ENCODE data around the gene CRACR2A.

Gene CRACR2A, protein sequence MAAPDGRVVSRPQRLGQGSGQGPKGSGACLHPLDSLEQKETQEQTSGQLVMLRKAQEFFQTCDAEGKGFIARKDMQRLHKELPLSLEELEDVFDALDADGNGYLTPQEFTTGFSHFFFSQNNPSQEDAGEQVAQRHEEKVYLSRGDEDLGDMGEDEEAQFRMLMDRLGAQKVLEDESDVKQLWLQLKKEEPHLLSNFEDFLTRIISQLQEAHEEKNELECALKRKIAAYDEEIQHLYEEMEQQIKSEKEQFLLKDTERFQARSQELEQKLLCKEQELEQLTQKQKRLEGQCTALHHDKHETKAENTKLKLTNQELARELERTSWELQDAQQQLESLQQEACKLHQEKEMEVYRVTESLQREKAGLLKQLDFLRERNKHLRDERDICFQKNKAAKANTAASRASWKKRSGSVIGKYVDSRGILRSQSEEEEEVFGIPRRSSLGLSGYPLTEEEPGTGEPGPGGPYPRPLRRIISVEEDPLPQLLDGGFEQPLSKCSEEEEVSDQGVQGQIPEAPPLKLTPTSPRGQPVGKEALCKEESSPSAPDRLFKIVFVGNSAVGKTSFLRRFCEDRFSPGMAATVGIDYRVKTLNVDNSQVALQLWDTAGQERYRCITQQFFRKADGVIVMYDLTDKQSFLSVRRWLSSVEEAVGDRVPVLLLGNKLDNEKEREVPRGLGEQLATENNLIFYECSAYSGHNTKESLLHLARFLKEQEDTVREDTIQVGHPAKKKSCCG

DNA sequence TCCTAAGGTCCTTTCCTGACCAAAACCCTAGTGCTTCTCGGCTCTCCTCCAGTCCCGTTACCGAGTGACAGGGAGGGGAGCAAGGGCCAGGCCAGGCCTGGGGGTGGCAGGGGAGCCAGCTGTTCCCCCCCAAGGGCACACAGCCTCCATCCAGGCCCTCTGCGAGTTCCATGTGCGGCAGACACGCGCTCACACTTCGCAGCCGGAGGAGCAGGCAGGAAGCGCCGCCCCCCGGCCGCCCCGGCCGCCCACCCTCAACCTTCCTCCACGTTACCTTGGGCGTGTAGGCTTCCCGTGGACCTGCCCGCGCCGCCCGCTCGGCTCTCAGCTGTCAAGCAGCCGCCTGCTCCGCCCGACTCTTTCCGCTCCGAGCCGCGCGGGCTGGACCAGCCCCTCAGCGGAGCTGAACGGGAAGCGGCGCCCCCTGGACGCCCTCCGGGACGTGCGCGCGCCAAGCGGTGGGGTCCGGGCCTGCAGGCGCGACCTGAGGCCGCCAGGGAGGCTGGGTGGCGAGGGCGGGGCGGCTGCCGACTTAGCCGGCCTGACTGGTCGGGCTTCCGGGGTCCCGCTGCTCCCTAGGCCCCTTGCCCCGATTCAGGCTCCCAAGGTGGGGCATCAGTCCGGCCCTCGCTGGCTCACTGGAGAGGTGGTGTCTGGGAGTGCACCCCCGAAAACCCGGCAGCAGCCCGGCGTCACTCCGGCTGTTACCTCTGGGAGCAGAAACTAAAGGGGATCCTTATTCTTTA is at the start of gene CRACR2A:
Gene CRACR2A (minus strand): TSS at position 369 of the 746 bp plus-strand sequence. CDS start 56,110 bp downstream, outside the sequence.
- peak; percentile 85 to 86 for DNase-seq

DNA sequence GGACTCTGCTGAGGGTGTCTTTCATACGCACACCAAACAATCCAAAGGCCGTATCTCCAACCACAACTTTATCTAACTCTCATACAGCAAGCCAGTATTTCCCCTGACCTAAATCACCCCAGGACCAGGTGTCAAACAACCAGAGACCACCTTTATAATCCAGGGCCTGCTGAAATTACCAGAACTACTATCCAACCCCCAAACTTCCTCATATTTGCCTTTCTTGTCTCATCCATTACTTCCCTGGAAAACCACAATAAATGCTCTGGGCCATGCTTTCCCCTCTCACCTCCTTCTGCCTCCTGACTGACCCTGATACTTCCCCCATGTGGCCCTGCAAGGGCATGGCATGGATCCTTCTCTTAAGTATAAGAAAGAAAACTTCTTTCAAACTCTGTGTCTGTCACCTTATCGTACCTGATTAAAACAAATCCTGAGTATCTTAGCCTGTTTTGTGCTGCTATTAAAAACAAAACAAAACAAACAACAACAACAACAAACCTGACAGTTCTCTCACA is 44.7 kb upstream of the CRACR2A start:
- DNase-seq: no peak

DNA sequence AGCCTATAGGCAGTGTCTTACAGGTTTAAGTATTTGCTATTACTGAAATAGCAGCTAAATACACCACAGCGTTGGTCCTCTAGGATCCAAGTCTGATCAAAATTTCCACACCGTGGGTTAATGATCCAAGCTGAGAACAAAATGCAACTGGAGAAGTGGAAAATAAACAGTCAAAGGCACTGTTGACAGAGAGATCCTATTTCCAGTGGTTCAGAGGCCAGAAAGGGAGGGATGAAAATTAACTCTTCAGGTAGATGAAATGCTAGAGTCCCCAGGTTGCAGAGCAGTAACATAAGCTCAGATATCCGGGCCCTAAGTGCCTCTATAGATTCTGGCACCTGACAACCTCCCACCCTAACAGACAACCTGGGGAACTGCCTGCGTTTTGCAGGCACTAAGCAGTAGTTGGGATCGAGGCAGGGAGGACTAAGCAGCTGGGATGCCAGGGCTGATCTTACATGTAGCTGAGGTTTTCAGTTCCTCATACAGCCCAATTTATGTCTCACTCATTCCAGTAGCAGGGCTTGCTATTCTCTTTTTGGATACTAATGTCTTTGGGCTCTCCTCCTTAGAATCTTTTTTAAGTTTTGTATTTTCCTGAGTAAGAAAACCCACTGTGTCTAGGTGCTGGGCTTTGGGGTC is 42.7 kb upstream of the CRACR2A start:
- DNase-seq: no peak

DNA sequence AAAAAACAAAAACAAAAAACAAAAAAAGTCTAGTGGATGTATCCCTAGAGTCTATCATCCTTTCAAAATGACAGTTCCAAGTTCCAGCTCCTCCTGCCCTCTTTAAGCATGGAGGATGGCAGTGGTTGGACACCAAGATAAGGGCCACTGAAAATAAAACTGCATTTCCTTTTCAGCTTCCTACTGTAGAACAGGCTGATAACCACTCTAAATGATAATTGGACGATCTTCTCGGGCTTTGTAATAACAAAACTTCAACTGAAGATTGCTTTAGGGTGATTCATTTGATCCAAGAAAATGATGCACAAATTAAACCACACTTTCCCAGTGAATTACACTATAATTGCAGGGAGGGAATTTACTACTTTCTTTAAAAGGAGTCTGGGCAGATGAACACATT is 42.2 kb upstream of the CRACR2A start:
- DNase-seq: no peak

DNA sequence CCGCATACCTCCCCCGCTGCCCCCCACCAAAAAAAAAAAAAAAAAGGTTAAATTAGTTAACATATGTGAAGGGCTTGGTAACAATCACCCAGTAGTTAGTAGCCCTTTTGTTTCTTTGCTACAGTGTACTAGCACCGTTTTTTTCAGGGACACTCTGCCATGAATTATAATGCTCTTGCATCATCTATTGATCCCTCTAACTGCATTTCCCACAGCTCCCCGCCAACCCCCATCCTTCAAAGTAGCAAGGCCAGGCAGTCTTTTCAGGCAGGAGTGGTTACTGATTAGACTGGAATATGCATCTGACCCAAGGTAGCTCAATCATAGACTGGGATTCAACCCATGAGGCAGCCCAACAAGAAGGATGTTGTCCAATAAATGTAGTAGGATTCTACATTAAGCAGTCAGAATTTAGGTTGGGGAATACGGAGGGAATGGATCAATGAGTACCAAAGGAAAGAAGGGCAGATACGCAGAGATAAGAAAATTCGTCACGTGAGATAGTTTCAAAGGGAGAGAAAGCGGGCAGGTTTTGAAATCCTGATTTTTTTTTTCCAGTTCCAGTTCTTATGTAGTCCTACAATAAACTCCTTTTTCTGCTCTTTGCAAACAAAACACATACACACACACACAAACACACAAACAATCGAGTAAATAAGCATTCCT is 39.8 kb upstream of the CRACR2A start:
- no peak for DNase-seq

DNA sequence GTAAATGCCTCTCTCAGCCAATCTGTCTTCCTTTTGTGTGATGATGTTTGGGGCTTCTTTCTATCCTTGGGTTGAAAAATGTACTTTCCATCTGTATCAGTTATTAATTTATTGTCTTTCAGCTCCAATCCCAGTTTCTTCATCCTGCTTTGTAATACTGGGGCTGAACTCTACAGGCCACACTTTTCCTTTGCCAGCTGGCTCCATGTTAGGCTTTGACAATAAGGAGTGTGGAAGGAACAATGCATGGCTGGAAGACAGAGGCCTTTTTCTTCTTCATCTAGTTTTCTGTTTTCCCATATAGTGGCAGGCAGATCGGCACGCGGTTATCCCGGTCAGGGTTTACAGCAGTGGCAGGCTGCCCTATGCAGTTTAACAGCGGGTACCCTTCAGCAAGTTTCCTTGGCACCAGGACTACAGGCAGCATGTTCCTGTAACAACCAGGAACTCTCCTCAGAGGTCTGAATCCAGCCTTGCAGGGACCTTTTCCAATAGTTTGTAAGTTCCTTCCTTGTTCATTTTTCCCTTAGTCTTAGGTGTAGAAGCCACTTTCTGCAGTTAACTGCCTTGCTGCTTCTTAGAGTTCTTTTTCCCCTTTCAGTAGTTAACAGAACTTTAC is 38.5 kb upstream of the CRACR2A start:
- DNase-seq: no peak

DNA sequence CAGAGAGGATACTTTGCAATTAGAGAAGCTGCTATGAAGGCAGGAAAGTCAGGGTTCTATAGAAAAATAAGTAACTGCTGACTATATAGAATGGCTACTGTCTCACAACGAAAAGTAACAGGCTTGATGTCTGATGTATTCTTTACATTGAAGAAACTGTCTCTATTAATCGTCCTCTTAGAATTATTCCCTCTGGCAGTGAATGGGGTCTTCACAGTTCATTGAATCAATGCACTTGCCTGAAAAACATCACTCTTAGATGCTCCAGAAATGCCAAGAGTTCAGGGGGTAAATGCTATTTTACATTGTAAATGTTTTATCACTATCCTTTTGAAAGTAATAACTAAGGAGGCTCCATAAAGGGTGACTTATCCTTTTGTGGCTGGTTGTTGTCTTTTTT is 37.7 kb upstream of the CRACR2A start:
- no peak for DNase-seq

DNA sequence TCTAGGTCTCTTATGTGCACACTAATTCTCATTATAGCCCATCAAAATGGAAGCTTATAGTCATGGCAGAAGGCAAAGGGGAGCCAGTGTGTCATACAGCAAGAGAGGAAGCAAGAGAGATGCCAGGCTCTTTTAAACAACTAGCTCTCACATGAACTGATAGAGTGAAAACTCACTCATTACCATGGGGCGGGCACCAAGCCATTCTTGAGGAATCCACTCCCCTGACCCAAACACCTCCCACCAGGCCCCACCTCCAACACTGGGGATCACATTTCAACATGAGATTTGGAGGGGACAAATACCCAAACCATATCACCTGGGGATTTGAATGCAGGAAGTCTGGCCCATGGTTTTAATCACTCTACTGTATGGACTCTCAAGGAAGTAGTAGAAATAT is 36.9 kb upstream of the CRACR2A start:
- DNase-seq: no peak

DNA sequence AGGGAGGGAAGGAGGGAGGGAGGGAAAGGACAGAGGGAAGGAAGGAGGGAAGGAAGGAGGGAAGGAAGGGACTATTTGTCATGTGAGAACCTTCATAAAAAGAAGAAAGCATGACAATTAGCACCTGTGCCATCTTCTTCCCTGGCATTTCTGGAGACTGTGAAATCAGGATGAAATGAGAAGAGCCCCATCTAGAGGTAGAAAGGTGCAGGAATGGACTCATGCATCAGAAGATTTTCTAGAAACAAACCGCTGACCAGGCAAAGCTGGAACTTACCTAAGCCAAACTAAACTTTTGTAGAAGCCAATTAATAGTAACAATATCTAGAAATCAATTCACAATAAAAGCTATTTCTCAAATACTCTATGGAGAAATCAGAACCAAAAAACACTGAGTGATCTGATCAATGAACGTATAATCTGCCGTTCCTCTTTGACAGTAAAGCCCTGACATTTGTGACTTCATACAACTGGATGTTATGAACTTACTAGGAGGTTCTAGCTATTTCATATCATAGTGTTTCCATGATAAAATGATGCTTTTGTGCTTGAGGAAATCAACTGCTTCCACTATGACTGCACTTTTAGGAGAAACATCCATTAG is 24.4 kb upstream of the CRACR2A start:
- no peak for DNase-seq

DNA sequence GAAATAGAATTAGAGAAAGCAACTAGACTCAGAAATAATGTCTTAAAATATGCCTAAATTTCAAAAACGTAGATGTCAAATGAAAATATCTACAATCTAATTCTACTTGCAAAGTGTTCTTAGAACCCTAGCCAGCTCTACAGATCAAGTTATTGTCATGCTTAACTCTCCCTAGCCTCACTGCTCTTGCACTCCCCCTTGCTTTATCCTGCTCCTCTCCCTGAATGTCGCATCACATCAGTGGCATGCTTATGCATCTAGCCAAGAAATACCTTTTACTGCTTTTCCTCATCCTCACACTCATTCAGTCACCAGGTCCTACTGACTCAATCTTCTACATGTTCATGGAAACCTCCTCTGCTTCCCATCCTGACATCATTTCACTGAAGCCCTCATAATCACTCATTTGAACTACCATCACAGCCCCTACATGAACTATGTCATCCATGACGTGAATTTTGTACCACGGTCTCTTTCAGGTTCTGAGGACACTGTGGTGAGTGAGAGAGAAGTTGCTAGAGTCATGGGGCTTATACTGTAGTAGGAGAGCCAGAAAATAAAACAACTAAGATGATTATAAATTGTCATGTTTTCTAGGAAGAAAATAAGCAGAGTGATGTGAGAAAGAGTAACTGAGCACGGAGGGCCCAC is 22.6 kb upstream of the CRACR2A start:
- DNase-seq: no peak

DNA sequence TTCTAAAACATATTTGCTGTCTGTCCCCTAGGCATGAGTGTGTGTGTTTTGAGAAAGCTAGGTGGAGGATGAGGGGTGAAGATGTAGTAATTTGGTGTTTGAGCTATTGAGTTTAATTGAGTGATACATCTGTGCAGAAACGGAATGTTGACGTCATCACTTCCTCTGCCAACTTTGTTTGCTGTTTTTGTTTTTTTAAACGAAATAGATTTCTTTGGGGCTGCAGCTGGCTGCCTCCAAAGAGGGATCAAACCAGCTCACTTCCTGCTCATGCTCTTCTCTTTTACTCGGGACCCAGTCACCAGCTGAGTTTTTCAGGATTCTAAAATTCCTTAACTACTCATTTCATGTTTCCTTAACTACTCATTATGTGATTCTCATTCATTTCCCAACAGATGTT is 19.5 kb upstream of the CRACR2A start:
- no peak for DNase-seq

DNA sequence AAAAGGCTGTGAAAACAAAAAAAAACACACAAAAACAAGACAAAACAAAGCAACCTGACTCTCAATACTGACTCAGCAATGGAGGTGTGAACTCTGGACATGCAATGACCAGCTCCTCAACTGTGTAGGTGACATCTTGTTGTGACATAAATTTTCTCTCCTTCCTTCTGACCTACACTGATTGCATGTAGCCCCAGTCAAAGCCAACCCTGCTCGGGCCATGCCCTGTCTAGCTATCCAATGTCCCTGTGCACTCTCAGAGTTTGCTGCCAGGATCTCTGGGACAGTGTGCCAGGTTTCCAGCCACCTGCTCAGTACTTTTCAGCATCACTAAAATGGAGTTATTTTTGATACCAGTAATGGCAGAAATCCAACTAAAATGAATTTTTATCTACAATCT is 18.9 kb upstream of the CRACR2A start:
- DNase-seq: no peak

DNA sequence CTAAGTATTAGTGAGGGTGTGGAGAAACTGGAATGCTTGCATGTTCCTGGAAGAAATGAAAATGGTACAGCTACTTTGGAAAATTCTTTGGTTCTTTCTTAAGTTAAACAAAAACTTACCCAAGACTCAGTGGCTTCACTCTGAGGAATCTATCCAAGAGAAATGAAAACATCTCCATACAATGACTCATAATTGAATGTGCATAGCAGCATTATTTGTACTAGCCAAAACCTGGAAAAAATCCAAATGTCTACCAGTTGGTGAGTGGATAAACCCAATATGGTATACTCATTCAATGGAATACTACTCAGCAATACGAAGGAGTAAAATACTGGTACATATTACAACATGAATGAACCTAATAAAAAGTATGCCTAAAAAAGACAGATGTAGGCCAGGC is 18.0 kb upstream of the CRACR2A start:
- no peak for DNase-seq

DNA sequence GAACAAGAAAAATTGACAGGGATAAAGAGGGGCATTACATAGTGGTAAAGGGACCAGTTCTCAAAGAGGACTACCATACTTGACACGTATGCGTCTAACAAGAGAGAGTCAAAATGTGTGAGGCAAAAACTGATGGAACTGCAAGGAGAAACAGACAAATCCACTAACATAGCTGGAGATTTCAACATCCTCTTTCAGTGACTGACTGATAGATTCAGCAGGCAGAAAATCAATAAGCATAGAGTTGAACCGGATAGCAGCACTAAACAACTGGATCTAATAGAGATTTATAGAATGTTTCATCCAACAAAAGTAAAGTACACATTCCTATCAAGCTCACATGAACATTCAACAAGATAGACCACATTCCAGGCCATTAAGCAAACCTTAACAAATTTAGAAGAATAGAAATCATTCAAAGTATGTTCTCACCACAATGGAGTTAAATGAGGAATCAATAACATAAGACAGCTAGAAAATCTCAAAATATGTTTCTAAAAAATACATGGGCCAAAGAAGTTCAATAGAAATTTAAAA is 16.1 kb upstream of the CRACR2A start:
- DNase-seq: no peak

DNA sequence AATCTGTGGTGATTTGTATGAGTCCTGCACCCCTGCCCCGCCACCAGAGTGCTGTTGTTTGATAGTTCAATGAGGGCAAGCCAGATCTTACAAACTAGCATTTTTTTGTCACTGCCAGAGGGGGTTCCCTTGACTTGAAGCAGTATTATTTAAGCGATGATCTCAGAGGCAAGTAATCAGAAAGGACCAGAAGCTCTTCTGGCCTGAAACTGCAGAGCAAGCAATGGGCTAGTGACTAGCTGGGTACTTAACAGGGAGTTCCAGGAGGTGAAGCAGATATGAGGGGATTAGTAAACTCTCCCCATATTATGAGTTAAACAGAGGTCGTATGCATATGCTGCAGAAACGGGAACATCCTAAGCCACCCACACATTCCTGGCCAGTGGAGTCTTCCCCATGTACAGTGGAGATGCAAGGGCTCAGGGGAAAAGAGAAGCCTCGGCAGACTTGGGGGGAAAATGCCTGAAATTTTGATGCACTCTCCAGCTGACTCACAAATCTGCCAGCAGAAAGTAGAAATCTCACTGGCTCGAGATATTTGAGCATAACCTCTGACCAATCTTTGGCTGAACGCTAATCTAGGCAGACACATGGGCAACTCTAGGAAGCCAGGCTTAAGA is 8.3 kb upstream of the CRACR2A start:
- DNase-seq: no peak

DNA sequence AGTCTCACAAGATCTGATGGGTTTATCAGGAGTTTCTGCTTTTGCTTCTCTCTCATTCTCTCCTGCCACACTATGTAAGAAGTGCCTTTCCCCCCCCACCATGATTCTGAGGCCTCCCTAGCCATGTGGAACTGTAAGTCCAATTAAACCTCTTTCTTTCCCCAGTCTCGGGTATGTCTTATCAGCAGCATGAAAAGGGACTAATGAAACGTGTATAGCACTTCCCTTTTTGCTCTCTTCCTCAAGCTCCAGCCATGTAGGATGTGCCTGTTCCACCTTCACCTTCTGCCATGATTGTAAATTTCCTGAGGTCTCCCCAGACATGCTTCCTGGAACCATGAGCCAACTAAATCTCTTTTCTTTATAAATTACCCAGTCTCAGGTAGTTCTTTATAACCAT is 7.0 kb upstream of the CRACR2A start:
- no peak for DNase-seq

DNA sequence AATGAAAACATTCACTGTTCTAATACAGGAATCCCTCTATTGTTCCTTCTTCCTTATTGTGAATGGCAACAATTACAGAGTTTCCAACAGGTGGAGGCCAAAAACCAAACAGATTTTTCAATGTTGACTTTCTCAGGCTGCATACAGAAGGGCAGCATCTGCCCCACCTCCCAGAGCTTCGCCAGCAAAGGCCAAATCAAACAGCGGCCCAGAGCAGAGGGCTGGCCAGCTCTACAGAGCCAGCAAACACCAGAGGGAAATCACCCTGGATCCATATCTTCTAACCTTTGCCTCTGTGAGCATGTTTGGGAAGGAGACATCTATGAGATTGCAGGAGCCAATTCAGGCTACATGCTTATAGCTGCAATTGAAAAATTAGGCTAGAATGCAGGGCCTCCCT is 4.4 kb upstream of the CRACR2A start:
- no peak for DNase-seq

DNA sequence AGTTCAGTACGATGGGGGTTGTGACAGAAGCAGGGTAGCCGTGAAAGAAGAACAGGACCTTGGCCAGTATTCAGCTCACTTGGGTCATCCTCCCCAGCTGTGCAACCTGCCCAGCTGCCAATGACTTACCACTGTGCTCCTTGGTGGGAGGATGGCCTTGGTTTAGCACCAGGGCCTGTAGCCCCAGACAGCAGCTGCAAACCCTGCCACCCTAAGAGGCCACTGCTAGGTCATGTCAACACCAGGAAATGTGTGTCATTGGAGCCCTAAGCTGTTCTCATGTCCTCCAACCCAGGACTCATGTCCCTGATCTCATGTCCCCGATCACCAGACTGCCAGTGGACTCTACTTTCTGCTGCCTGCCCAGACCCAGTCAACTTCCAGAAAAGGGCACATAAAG is 3.0 kb upstream of the CRACR2A start:
- no peak for DNase-seq

DNA sequence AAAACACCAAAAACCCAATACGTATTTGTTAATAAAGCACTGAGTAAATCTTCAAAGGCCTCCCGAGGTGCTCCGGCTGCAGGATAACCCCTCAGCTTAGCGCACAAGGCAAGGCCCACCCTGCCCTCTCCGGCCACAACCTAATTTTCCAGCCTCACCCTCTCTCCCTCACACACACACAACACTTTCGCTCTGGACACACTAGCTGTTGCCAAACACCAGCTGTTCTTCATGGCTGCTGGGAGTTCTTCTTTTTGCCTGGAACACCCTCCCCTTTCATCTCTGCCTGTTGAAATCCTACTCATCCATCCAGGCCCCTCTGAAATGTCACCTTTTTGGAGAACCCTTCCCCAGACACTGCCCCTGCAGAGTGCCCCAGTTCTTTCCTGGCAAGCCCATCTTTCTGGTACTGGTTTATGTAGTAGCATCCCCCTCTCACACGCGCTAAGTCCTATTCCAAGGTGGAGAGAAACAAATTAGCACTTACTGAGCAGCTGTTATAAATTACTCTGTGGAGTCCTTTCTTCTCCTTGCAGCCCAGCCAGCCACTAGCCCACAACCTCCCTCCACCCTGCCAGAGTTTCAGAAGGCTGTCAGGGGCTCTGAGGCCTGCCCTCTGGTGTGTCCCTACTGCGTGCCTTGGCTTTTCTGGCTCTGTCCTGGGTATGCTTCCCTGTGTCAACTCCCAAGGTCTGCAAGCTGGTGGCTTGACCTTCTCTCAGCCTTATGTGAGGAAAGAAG is 805 bp upstream of the CRACR2A start:
- peak in 1 of 2 donors; percentile 27 for DNase-seq

All from stimulated activated CD4-positive, alpha-beta T cell treated with anti-CD3 and anti-CD28 coated beads, Interleukin-2, amount 100 ng/mL, for 24 hours (primary cell).